A673 (cell line): ENCODE data around the gene CAND1. TPM values are rescaled to one million over a fixed set of nuclear protein-coding genes. Genes with fewer than 3 reads are reported as not detected.

Source experiments
- BruUV-seq: library from RNA; stranded (reverse); fragments of 400-500 nt; replicated peaks from 2 replicates; lab custom pipeline; 2021; lab: Mats Ljungman, UMichigan
- CTCF ChIA-PET: fragments of 300-600 bp; sonication (Branson Sonifier 250); formaldehyde crosslinking; loops from one replicate; lab custom pipeline; 2022; ENCODE audit warnings: antibody characterized with exemption; lab: Charles Lee
- POLR2A ChIA-PET: fragments of 300-600 bp; sonication (Branson Sonifier 250); formaldehyde crosslinking; loops from one replicate; lab custom pipeline; 2022; ENCODE audit warnings: antibody characterized with exemption; ENCODE audit not compliant: low non-redundant PET; lab: Charles Lee
- DNase-seq: peaks from one replicate; pipeline ENCODE4 v3.0.0-alpha.2; 2015; ENCODE audit warnings: low spot score
- H3K27ac ChIP-seq: fragments of 200-600 bp; sonication (generic); 2 replicates; pipeline ENCODE4 v1.5.1; 2016; ENCODE audit warnings: mixed run types, low read depth, mild to moderate bottlenecking, mixed read lengths, antibody characterized with exemption, low read length; ENCODE audit not compliant: poor library complexity, severe bottlenecking
- H3K27me3 ChIP-seq: fragments of 200-600 bp; sonication (generic); replicated peaks from 2 replicates; pipeline ENCODE4 v1.6.1; 2017; ENCODE audit warnings: mixed run types, low read depth, mild to moderate bottlenecking, mixed read lengths, antibody characterized with exemption, low read length; ENCODE audit not compliant: insufficient read depth, poor library complexity
- H3K36me3 ChIP-seq: fragments of 200-600 bp; sonication (generic); 2 replicates; pipeline ENCODE4 v1.6.1; 2016; ENCODE audit warnings: mixed run types, mild to moderate bottlenecking, mixed read lengths, antibody characterized with exemption, low read length; ENCODE audit not compliant: insufficient read depth, poor library complexity, severe bottlenecking
- H3K4me1 ChIP-seq: fragments of 200-600 bp; sonication (generic); 2 replicates; pipeline ENCODE4 v1.6.1; 2017; ENCODE audit warnings: mixed run types, mild to moderate bottlenecking, mixed read lengths, antibody characterized with exemption, low read length; ENCODE audit not compliant: insufficient read depth, poor library complexity, severe bottlenecking
- H3K4me3 ChIP-seq: fragments of 200-600 bp; sonication (generic); 2 replicates; pipeline ENCODE4 v1.5.1; 2016; ENCODE audit warnings: low read depth, mixed run types, mild to moderate bottlenecking, mixed read lengths, low read length; ENCODE audit not compliant: poor library complexity, severe bottlenecking
- H3K9me3 ChIP-seq: fragments of 200-600 bp; sonication (generic); 2 replicates; pipeline ENCODE4 v1.6.1; 2016; ENCODE audit warnings: mixed run types, low read depth, mild to moderate bottlenecking, mixed read lengths, antibody characterized with exemption, low read length; ENCODE audit not compliant: poor library complexity, severe bottlenecking
- CTCF ChIP-seq: fragments of 300-800, 200-600 bp; sonication (generic); conservative IDR thresholded peaks from 2 replicates; pipeline ENCODE4 v1.5.1; 2017; ENCODE audit warnings: low read depth, mild to moderate bottlenecking, antibody characterized with exemption, low read length, moderate library complexity, mixed read lengths
- EZH2 ChIP-seq: fragments of 200-600 bp; sonication (generic); IDR thresholded peaks from 2 replicates; pipeline ENCODE4 v1.6.1; 2017; ENCODE audit warnings: borderline replicate concordance, low read depth, mild to moderate bottlenecking, mixed read lengths, antibody characterized with exemption, low read length; ENCODE audit not compliant: poor library complexity, severe bottlenecking
- intact Hi-C: fragments of 100-400 bp; cut with micrococcal nuclease; formaldehyde crosslinking; loops from one replicate; pipeline ENCODE4 v1.10.0; 2022; ENCODE audit not compliant: unreplicated experiment
- total RNA-seq: library from RNA; stranded (reverse); gene quantifications from 2 replicates; pipeline ENCODE4 v1.2.3, GENCODE V29; 2021

The CAND1 gene
- total RNA-seq, 1 experiment from 2014 or later: 195 TPM

- Histone ChIP-seq H3K4me3 (no peak overlapping the region), H3K4me1 (no peaks in the 10 kb centered on the region), H3K27ac (no peak overlapping the region), H3K27me3 (no peaks in the 10 kb centered on the region), H3K36me3 (peaks cover 22% of the 10 kb centered on the region), H3K9me3 (no peaks in the 10 kb centered on the region)
- ChIA-PET CTCF (no interaction called here), POLR2A (no interaction called here)
- BruUV-seq: no TSS peak
- no peak for DNase-seq
- no peak for TF ChIP-seq EZH2
- no peak for TF ChIP-seq CTCF
- intact Hi-C loops: no loop called here
These were observed 51.6 kb downstream of the CAND1 start for GRCh38 chr12:67320614-67321295.

GRCh38 chr12:67322580-67322979, 53.4 kb downstream of the CAND1 start:
- Histone ChIP-seq H3K36me3 (peaks cover 12% of the 10 kb centered on the region), H3K4me3 (no peak overlapping the region), H3K4me1 (no peaks in the 10 kb centered on the region), H3K27me3 (no peaks in the 10 kb centered on the region), H3K9me3 (no peaks in the 10 kb centered on the region), H3K27ac (no peak overlapping the region)
- DNase-seq: no peak
- CTCF ChIA-PET: no interaction called here
- POLR2A ChIA-PET: no interaction called here
- BruUV-seq: no TSS peak
- intact Hi-C loops: no loop called here
- TF ChIP-seq CTCF (no peak), EZH2 (no peak)

- Histone ChIP-seq H3K9me3 (no peaks in the 10 kb centered on the region), H3K4me1 (no peaks in the 10 kb centered on the region), H3K36me3 (peaks cover 12% of the 10 kb centered on the region), H3K27me3 (no peaks in the 10 kb centered on the region), H3K27ac (no peak overlapping the region), H3K4me3 (no peak overlapping the region)
- POLR2A ChIA-PET: no interaction called here
- no peak for DNase-seq
- no TSS peak for BruUV-seq
- intact Hi-C loops: no loop called here
- CTCF ChIA-PET: no interaction called here
- TF ChIP-seq CTCF: no peak
- no peak for TF ChIP-seq EZH2
These were observed 53.8 kb downstream of the CAND1 start for GRCh38 chr12:67323007-67323406.
